OCI-LY3 (cell line): ENCODE results near the gene ANKRD6.

Source experiments
- EZH2phosphoT487 ChIP-seq: fragments of 200-600 bp; shearing (Covaris generic); IDR thresholded peaks from 2 replicates; pipeline ENCODE4 v1.6.1; 2018; ENCODE audit warnings: antibody characterized with exemption, mixed run types, low read depth
- TF ChIP-seq, protein P1 (sequence below): fragments of 200-600, 300-600 bp; sonication (generic); IDR thresholded peaks from 2 replicates; pipeline ENCODE4 v1.5.1; 2014; ENCODE audit warnings: antibody characterized with exemption, low read length, low read depth

DNA sequence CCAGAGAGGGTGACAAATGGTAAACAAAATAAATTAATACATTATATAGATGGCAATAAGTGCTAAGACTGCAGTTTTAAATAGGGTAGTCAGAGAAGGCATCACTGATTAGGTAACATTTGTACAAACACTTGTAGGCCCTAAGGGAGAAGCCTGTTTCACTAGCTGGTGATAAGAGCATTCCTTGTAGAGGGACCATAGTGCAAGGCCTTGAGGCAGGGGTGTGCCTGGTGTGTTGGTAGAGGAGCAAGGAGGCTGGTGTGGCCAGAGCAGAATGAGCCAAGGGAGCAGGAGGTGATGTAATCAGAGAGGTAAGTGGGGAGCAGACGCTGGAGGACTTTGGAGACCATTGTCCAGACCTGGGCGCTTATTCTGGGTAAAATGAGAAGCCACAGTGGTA is 70.7 kb downstream of the ANKRD6 start:
- TF ChIP-seq, protein P1, sequence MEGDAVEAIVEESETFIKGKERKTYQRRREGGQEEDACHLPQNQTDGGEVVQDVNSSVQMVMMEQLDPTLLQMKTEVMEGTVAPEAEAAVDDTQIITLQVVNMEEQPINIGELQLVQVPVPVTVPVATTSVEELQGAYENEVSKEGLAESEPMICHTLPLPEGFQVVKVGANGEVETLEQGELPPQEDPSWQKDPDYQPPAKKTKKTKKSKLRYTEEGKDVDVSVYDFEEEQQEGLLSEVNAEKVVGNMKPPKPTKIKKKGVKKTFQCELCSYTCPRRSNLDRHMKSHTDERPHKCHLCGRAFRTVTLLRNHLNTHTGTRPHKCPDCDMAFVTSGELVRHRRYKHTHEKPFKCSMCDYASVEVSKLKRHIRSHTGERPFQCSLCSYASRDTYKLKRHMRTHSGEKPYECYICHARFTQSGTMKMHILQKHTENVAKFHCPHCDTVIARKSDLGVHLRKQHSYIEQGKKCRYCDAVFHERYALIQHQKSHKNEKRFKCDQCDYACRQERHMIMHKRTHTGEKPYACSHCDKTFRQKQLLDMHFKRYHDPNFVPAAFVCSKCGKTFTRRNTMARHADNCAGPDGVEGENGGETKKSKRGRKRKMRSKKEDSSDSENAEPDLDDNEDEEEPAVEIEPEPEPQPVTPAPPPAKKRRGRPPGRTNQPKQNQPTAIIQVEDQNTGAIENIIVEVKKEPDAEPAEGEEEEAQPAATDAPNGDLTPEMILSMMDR = no peak
- TF ChIP-seq EZH2phosphoT487 = no peak
